ENCODE data around the gene PLAAT5.

DNA sequence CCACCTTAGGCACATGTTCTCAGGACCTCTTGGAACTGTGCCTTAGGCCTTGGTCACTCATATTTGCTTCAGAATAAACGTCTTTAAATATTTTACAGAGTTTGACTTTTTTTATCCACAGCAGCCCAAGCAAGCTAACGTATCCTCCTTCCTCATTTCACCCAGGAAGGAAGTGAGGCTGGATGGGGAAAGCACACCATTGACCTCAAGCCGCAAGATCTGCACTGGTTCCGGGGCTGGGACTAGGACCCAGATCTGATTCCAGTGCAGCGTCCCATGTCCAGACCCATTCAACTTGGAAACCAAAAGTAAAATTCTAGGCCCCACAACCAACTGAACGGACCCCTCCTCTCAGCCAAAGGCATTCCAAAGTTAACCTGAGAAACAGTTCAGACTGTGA is 12.5 kb upstream of the PLAAT5 start:
- TF ChIP-seq, protein P1, sequence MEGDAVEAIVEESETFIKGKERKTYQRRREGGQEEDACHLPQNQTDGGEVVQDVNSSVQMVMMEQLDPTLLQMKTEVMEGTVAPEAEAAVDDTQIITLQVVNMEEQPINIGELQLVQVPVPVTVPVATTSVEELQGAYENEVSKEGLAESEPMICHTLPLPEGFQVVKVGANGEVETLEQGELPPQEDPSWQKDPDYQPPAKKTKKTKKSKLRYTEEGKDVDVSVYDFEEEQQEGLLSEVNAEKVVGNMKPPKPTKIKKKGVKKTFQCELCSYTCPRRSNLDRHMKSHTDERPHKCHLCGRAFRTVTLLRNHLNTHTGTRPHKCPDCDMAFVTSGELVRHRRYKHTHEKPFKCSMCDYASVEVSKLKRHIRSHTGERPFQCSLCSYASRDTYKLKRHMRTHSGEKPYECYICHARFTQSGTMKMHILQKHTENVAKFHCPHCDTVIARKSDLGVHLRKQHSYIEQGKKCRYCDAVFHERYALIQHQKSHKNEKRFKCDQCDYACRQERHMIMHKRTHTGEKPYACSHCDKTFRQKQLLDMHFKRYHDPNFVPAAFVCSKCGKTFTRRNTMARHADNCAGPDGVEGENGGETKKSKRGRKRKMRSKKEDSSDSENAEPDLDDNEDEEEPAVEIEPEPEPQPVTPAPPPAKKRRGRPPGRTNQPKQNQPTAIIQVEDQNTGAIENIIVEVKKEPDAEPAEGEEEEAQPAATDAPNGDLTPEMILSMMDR (IDR thresholded peaks at IDR 0.05): no peak
- no peak for TF ChIP-seq ZFX (IDR thresholded peaks at IDR 0.05; ENCODE audit: borderline replicate concordance)

All from 22Rv1 (cell line).